Suprapubic skin (tissue), 4 donors: ENCODE measurements around the gene MSRB3. TPM values are rescaled to one million over a fixed set of nuclear protein-coding genes. Genes with fewer than 3 reads are reported as not detected.

Experiments
- DNase-seq, 2 donors: peaks; one replicate each; pipeline ENCODE4 v3.0.0-alpha.2; 2019; ENCODE audit warnings: low spot score in 2 of 2
- H3K27ac ChIP-seq: fragments of 200-600 bp; sonication (generic); one replicate; pipeline ENCODE4 v1.5.1; 2019
- H3K27me3 ChIP-seq: fragments of 200-600 bp; sonication (generic); one replicate; pipeline ENCODE4 v1.5.1; 2019
- H3K36me3 ChIP-seq: fragments of 200-600 bp; sonication (generic); one replicate; pipeline ENCODE4 v1.5.1; 2019
- H3K4me1 ChIP-seq: fragments of 200-600 bp; sonication (generic); one replicate; pipeline ENCODE4 v1.5.1; 2019
- H3K4me3 ChIP-seq: fragments of 200-600 bp; sonication (generic); one replicate; pipeline ENCODE4 v1.5.1; 2019; ENCODE audit warnings: mild to moderate bottlenecking
- H3K9me3 ChIP-seq: fragments of 200-600 bp; sonication (generic); one replicate; pipeline ENCODE4 v1.5.1; 2019
- EP300 ChIP-seq: sonication (generic); formaldehyde crosslinking; IDR thresholded peaks from one replicate; pipeline ENCODE4 v1.6.1; 2017; ENCODE audit warnings: antibody characterized with exemption
- POLR2A ChIP-seq, 2 donors: fragments of 450-650 bp; IDR thresholded peaks; one replicate each; pipeline ENCODE4 v1.6.1; 2017; ENCODE audit warnings: antibody characterized with exemption in 2 of 2, mild to moderate bottlenecking in 2 of 2, moderate library complexity in 2 of 2
- POLR2AphosphoS5 ChIP-seq, 3 donors: sonication (generic); formaldehyde crosslinking; IDR thresholded peaks; one replicate each; pipeline ENCODE4 v1.6.1; 2017; ENCODE audit warnings: antibody characterized with exemption in 3 of 3
- WGBS: methylation state at CpG from one replicate; pipeline ENCODE4 v1.1.5; 2018; 5-methylcytosine and 5-hydroxymethylcytosine counted together
- total RNA-seq, 4 donors: library from RNA; depleted of rRNA; stranded (reverse); fragments of >200 nt; gene quantifications; one replicate each; pipeline ENCODE4 v1.1.0, GENCODE V29; 2016
- TF ChIP-seq, protein P1 (sequence below), 2 donors: fragments of 200-600 bp in 1 of 2; fragments of 450-650 bp in 1 of 2; sonication (generic) in 1 of 2; IDR thresholded peaks; one replicate each; pipeline ENCODE4 v1.5.1; 2016 to 2019; ENCODE audit warnings: antibody characterized with exemption in 2 of 2, mild to moderate bottlenecking in 1 of 2, moderate library complexity in 1 of 2

The MSRB3 gene
- total RNA-seq, 4 donors from 2014 or later = 5.2 to 16.9 (median 9.8) TPM

- TF ChIP-seq EP300 (no peak), POLR2AphosphoS5 (IDR thresholded peaks at IDR 0.05) (no peak), POLR2A (IDR thresholded peaks at IDR 0.05) (no peak)
- TF ChIP-seq, protein P1, sequence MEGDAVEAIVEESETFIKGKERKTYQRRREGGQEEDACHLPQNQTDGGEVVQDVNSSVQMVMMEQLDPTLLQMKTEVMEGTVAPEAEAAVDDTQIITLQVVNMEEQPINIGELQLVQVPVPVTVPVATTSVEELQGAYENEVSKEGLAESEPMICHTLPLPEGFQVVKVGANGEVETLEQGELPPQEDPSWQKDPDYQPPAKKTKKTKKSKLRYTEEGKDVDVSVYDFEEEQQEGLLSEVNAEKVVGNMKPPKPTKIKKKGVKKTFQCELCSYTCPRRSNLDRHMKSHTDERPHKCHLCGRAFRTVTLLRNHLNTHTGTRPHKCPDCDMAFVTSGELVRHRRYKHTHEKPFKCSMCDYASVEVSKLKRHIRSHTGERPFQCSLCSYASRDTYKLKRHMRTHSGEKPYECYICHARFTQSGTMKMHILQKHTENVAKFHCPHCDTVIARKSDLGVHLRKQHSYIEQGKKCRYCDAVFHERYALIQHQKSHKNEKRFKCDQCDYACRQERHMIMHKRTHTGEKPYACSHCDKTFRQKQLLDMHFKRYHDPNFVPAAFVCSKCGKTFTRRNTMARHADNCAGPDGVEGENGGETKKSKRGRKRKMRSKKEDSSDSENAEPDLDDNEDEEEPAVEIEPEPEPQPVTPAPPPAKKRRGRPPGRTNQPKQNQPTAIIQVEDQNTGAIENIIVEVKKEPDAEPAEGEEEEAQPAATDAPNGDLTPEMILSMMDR (IDR thresholded peaks at IDR 0.05) = no peak
- Histone ChIP-seq H3K27me3 (no peaks in the 10 kb centered on the region), H3K4me3 (no peak overlapping the region), H3K27ac (no peak overlapping the region), H3K9me3 (no peaks in the 10 kb centered on the region), H3K4me1 (no peaks in the 10 kb centered on the region), H3K36me3 (peaks cover 28% of the 10 kb centered on the region)
- 71% methylated on average over 2 of the region's 2 CpGs for WGBS
- DNase-seq = no peak
Measured at GRCh38 chr12:65248656-65249633, 29.5 kb upstream of the MSRB3 start.

DNA sequence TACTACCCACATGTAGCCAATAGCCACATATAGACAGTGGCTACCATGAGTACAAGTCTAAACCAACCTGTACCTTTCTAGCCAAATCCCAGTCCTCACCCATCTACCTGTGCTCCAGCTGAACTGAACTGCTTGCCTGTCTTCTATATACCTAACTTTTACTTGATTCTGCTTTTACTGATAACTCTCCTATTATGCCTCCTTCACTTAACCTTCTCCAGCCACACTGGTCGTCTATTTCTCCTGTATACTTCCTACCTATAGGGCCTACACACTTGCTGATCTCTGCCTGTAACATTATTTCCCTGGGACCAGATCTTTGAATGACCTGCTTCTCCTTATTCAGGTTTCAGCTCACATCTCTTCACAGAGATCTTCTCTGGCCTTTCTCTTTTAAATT lies 26.0 kb upstream of the MSRB3 start:
- Histone ChIP-seq H3K36me3 (peaks cover 6% of the 10 kb centered on the region), H3K4me1 (no peaks in the 10 kb centered on the region), H3K9me3 (no peaks in the 10 kb centered on the region), H3K4me3 (no peak overlapping the region), H3K27me3 (no peaks in the 10 kb centered on the region), H3K27ac (no peak overlapping the region)
- WGBS = 69% methylated on average over 1 of the region's 1 CpG
- DNase-seq = no peak
- TF ChIP-seq, protein P1 (IDR thresholded peaks at IDR 0.05) = no peak
- TF ChIP-seq EP300 = no peak
- no peak for TF ChIP-seq POLR2AphosphoS5 (IDR thresholded peaks at IDR 0.05)
- TF ChIP-seq POLR2A (IDR thresholded peaks at IDR 0.05) = no peak

- Histone ChIP-seq H3K36me3 (no peaks in the 10 kb centered on the region), H3K4me3 (no peak overlapping the region), H3K4me1 (no peaks in the 10 kb centered on the region), H3K27me3 (no peaks in the 10 kb centered on the region), H3K27ac (no peak overlapping the region), H3K9me3 (no peaks in the 10 kb centered on the region)
- DNase-seq = no peak
- TF ChIP-seq, protein P1 (IDR thresholded peaks at IDR 0.05) = no peak
- TF ChIP-seq POLR2A (IDR thresholded peaks at IDR 0.05) (no peak), EP300 (no peak), POLR2AphosphoS5 (IDR thresholded peaks at IDR 0.05) (no peak)
Measured at GRCh38 chr12:65257986-65258385, 20.5 kb upstream of the MSRB3 start.

DNA sequence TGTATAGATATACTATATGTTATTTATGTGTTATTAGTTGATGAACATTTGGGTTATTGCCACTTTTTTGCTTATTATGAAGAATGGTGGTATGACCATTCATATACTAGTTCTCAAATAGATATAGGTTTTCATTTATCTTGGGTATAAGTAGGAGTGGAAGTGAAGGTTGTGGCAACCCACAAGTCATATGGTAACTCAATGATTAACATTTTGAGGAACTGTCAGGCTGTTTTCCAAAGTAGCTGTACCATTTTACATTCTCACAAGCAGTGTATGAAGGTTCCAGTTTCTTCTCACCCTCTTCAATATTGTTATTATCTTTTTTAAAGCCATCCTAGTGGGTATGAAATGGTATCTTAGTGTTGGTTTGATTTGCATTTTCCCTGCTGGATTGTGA lies 19.0 kb upstream of the MSRB3 start:
- Histone ChIP-seq H3K27ac (no peak overlapping the region), H3K4me3 (no peak overlapping the region), H3K9me3 (no peaks in the 10 kb centered on the region), H3K27me3 (no peaks in the 10 kb centered on the region), H3K4me1 (no peaks in the 10 kb centered on the region), H3K36me3 (no peaks in the 10 kb centered on the region)
- TF ChIP-seq POLR2AphosphoS5 (IDR thresholded peaks at IDR 0.05) (no peak), EP300 (no peak), POLR2A (IDR thresholded peaks at IDR 0.05) (no peak)
- TF ChIP-seq, protein P1 (IDR thresholded peaks at IDR 0.05) = no peak
- no peak for DNase-seq

DNA sequence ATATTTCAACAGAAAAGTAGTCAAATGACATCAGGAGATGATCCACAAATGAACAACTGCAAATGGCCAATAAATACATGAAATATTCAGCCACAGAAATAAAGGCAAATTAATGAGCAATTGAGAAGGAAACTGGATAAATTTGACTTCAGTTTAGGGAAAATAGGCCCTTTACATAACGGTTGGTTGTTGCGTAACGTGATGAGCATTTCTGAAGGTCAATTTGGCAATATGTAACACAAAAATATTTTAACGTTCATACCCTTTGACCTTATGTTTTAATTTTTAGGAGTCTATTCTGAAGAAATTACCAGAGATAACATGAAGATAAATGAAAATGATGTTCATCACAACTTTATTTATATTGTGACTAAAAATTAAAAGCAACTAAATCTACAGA lies 14.7 kb upstream of the MSRB3 start:
- Histone ChIP-seq H3K4me1 (no peaks in the 10 kb centered on the region), H3K4me3 (no peak overlapping the region), H3K9me3 (no peaks in the 10 kb centered on the region), H3K27me3 (no peaks in the 10 kb centered on the region), H3K36me3 (no peaks in the 10 kb centered on the region), H3K27ac (no peak overlapping the region)
- TF ChIP-seq EP300 (no peak), POLR2AphosphoS5 (IDR thresholded peaks at IDR 0.05) (no peak)
- TF ChIP-seq, protein P1 (IDR thresholded peaks at IDR 0.05) = no peak
- no peak for DNase-seq
- 89% methylated on average over 4 of the region's 4 CpGs for WGBS
